Sciatic nerve (tissue), 2 donors: ENCODE data around the gene LMAN2. TPM values are rescaled to one million over a fixed set of nuclear protein-coding genes. Genes with fewer than 3 reads are reported as not detected.
A peak's percentile ranks its signal among the peaks of the same experiment; 100 is the strongest.

Experiments
- ATAC-seq: fragments of 200-7000 bp; cut with Tn5 transposase; one replicate; pipeline ENCODE4 v1.9.1; 2020; ENCODE audit warnings: mild to moderate bottlenecking, moderate library complexity
- DNase-seq: peaks from one replicate; pipeline ENCODE4 v3.0.0-alpha.2; 2020; ENCODE audit warnings: low spot score
- intact Hi-C: fragments of 100-400 bp; cut with DNase I; formaldehyde crosslinking; loops from one replicate; pipeline ENCODE4 v1.14.2; 2022
- total RNA-seq: library from RNA; stranded (reverse); fragmentation: NEBNext Ultra II Directional; extraction: Animal tissue kit (Norgen Biotek cat#: 25700); gene quantifications from one replicate; pipeline ENCODE4 v1.2.1, GENCODE V29; 2021
- donor health status: DM: no; HTN: no; CAD: no.
- donor health status: DM: no; HTN: no; CAD: no.

Gene LMAN2
- total RNA-seq, 1 donor from 2014 or later: 70.0 TPM

DNA sequence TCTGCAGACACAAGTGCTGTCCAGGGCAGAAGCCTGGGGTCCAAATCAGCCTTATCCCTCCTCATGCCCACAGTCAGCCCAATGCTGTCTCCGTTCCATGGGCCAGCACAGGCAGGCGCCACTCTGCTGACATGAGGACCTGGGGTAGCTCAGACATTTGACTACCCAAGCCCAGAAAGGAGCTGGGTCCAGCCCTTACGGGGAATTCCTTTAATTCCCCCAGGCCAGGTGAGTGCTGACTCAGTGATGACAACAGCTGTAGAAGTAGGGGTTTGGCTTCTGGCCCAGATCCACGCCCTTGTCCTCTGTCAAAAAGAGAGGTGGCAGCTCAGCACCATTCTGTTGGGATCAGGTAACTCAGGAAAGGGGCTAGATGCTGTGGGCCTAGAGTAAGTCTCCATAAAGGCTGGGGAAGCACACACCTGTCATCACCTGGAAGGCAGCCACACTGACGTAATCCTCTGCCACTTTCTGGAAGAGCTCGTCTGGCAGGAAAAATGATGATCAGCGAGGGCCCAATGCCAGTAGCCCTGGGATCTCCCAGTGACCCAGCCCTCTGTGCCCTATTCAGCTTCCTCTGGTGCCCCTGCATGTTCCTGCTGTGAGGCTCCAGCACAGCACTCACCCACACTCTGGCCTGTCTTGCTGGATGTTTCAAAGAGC lies 49.8 kb downstream of the LMAN2 start:
- ATAC-seq (no peak), DNase-seq (no peak)
- intact Hi-C loops: loop anchor here (5.0 kb wide), 1 partner anchor 174 kb away; no protein-coding TSS in a partner anchor

DNA sequence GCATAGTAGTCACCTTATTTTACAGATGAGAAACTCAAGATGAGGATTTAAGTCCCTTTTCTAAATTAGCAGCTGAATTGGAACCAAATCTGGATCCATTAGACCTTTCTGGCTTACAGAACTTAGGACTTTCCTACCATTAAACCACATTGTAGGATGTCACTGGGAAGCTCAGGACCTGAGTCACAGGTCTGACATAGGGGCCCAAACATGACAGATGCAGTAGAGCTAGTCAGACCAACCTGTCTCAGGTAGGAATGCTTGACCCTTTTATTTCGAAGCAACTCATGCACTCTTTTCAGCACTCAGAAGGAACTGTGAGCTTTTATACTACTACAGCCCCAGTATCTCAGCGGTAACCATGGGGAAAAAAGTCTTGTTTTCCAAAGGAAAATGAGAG lies 50.5 kb downstream of the LMAN2 start:
- DNase-seq (no peak), ATAC-seq (no peak)
- intact Hi-C loops: loop anchor here (5.0 kb wide), 1 partner anchor 174 kb away; no protein-coding TSS in a partner anchor

DNA sequence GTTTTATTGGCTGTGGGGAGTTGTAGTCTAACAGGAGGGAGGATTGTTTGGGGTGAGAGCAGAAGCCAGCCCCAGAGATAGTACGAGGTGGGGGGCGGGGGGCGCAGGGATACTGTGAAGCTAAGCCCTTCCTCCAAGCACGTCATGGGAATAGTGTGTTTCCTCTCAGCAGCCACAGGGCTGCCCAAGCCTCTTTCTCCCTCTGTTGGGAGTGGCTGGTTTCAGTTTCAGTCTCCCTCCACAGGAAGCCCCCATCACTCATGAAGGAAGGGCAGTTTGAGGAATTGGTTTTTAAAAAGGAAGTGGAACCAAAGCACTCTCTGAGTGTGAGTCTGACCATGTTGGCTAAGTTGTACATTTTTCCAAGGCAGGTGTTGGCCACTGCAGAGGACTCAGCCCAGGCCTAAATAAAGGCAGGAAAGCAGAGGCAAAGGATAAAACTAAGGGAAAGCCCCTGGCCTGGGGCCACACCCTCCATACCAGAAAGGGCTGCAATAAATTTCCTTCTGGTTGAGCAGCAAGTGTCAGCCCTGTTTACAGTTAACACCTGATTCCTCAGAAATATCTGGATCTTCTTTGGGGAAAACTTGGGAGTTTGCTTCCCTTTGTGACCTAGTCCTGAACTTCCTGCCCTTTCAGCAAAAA lies 51.1 kb downstream of the LMAN2 start:
- ATAC-seq (peak; percentile 65), DNase-seq (no peak)
- intact Hi-C loops: loop anchor here (5.0 kb wide), 1 partner anchor 173 kb away; no protein-coding TSS in a partner anchor

DNA sequence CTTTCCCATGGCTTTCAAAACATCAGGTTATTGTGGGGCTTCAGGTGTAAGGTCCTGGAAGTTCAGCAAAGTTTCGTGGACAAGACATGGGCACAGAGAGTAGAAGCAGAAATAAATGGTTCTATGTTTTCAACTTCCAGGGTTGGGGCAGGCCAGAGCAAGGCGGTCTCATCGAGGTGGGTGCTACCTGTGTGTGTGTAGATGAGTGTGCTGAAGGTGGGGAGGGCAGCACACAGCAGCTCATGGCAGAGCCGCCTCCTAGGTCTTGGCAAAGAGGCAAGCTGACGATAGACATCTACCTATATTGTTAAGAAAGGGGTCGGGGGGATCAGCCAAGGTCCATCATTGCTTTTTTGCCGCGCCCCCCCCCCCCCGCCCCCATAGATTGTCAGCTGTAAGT lies 51.8 kb downstream of the LMAN2 start:
- DNase-seq (no peak), ATAC-seq (no peak)
- intact Hi-C loops: loop anchor here (5.0 kb wide), 1 partner anchor 172 kb away; no protein-coding TSS in a partner anchor

DNA sequence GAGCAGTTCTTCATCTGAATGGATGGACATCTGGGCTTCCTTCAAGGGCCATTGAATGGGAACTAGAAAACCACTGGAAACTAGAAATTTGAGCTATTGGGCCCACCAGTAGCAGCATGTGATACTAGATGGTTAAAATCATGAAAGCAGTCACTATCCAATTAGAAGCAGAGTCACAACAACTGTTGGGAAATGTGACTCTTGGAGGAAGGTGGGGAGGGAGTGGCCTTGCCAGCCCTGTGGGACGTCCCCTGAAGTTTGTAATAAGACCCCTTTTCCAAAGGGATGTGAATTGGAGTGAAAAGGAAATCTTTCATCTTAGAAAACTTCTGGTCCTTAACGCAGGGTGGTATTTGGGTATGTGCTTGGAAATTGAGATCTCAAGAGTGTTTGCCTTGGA lies 53.5 kb downstream of the LMAN2 start:
- intact Hi-C loops: no loop called here
- DNase-seq (no peak), ATAC-seq (no peak)

DNA sequence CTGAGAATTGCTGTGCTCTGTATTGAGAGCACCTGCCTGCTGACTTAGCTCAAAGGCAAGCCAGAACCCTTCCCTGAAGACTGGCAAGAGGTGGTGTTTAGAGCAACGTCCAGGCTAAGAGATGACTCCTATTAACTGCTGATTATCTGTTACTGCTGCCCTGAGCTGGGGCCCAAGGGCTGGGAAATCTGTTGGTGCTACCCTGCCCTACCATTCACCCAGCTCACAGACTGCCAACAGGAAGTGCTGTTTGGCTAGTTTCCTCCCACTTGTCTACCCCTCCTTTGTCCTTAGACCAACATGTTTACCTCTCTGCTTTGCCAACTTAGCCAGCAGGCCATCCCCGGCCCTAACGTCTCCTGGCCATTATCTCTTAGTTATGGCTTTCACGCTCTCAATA lies 54.9 kb downstream of the LMAN2 start:
- ATAC-seq (no peak), DNase-seq (no peak)
- intact Hi-C loops: no loop called here

DNA sequence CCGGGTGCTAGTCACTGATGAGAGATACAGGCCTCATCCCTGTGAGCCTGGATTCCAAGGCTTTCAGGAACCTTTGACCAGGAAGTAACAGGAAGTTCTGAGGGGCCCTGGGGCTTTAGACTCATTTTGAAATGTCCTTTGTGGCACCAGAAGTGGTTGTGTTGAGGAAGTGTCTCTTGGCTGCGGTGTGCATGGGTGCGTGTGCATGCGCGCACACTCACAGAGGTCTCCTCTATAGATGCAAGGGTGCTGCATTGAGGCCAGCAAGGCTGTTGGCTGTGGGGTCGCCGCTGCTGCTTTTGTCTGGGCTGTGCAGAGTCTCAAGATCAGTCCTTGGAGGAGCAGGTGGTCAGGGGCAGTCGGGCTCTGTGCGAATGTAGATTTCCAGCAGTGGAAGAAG lies 55.5 kb downstream of the LMAN2 start:
- intact Hi-C loops: no loop called here
- ATAC-seq (no peak), DNase-seq (no peak)

DNA sequence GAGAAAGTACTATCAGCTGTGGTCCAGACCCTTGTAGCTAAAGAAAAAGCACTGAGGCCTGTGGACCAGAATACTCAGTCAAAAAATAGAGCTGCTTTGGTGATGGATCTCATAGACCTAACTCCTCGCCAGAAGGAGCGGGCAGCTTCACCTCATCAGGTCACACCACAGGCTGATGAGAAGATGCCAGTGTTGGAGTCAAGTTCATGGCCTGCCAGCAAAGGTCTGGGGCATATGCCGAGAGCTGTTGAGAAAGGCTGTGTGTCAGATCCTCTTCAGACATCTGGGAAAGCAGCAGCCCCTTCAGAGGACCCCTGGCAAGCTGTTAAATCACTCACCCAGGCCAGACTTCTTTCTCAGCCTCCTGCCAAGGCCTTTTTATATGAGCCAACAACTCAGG lies 56.8 kb downstream of the LMAN2 start:
- intact Hi-C loops: no loop called here
- ATAC-seq: no peak
- no peak for DNase-seq

DNA sequence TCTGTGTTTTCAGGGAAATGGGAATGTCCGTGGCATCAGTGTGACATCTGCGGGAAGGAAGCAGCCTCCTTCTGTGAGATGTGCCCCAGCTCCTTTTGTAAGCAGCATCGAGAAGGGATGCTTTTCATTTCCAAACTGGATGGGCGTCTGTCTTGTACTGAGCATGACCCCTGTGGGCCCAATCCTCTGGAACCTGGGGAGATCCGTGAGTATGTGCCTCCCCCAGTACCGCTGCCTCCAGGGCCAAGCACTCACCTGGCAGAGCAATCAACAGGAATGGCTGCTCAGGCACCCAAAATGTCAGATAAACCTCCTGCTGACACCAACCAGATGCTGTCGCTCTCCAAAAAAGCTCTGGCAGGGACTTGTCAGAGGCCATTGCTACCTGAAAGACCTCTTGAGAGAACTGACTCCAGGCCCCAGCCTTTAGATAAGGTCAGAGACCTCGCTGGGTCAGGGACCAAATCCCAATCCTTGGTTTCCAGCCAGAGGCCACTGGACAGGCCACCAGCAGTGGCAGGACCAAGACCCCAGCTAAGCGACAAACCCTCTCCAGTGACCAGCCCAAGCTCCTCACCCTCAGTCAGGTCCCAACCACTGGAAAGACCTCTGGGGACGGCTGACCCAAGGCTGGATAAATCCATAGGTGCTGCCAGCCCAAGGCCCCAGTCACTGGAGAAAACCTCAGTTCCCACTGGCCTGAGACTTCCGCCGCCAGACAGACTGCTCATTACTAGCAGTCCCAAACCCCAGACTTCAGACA lies 57.5 kb downstream of the LMAN2 start:
- intact Hi-C loops: no loop called here
- no peak for ATAC-seq
- no peak for DNase-seq

DNA sequence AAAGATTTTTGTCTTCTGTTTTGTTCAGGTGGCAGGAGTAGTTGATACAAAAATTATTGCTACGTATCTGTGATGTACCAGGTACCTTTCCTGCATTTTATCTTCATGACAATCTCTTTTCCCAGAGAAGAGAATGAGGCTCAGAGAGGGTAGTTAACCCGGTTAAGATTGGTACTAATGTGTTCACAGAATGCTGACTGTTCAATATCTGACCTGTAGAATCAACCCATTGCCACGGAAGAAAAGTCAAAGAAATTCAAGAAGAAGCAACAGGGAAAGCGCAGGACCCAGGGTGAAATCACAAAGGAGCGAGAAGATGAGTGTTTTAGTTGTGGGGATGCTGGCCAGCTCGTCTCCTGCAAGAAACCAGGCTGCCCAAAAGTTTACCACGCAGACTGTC lies 59.7 kb downstream of the LMAN2 start:
- ATAC-seq (no peak), DNase-seq (no peak)
- intact Hi-C loops: no loop called here

DNA sequence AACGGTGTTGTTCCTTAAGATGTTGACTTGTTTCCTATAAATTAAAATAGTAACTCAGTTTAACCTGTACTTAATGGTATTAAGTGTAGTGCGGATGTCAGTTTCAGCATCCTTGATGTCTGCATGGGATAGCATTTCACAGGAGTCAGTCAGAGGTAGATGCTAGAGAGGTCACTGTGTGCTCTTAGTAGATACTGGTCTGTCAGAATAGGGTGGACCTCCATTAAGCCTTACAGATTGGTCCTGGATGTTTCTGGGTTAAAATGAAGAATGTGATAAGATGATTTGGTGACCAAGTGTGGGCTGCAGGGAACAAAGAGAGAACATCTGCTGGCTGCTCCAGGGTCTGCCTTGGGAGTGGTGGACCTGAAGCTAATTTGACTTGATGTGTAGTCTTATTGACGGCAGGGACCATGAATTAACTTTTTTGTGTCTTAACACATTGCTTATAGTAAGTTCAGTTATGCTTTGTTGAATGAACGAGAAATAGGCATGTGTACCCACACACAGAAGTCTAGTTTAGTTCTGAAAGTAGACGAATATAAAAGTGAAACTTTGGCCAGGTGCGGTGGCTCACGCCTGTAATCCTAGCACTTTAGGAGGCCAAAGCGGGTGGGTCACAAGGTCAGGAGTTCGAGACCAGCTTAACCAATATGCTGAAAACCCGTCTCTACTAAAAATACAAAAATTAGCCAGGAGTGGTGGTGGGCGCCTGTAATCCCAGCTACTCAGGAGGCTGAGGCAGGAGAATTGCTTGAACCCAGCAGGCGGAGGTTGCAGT lies 60.5 kb downstream of the LMAN2 start:
- ATAC-seq: no peak
- no peak for DNase-seq
- intact Hi-C loops: no loop called here

DNA sequence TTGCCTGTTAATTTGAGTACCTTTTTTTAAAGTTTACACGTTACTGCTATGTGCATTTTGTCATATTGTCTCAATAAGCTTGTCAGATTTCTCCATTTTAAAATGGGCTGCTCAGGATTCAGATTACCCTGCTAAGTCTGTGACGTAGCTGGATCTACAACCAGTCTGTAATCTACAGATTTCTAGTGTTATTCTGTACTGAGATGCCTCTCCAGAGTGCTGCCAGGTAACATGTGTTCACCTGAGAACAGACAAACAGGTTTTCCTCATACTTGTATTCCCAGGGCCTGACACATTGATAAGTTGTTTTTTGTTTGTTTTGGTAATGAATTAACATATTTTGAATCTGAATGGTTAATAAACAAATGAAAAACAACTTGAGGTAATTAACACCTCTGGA lies 63.3 kb downstream of the LMAN2 start:
- intact Hi-C loops: no loop called here
- DNase-seq: no peak
- ATAC-seq: no peak

Other genes starting within 250 kb of the LMAN2 start
- 112 TPM for gene NSD1, start 217.9 kb downstream of the LMAN2 start, total RNA-seq
- 24.4 TPM for gene RAB24, start 47.9 kb downstream of the LMAN2 start, total RNA-seq
- 50.1 TPM for gene PRELID1, start 47.9 kb downstream of the LMAN2 start, total RNA-seq
- 9.9 TPM for gene MXD3, start 39.8 kb downstream of the LMAN2 start, total RNA-seq
- gene RGS14, start 6.3 kb upstream of the LMAN2 start, total RNA-seq: 9.3 TPM
- not detected for gene SLC34A1, start 32.8 kb upstream of the LMAN2 start, total RNA-seq
- gene PFN3, start 49.0 kb upstream of the LMAN2 start, total RNA-seq: not detected
- gene F12, start 57.9 kb upstream of the LMAN2 start, total RNA-seq: 0.49 TPM
- gene GRK6, start 75.0 kb upstream of the LMAN2 start, total RNA-seq: 25.0 TPM
- gene PRR7, start 95.1 kb upstream of the LMAN2 start, total RNA-seq: 8.2 TPM
- gene DBN1, start 122.0 kb upstream of the LMAN2 start, total RNA-seq: 63.5 TPM
- gene PDLIM7, start 145.9 kb upstream of the LMAN2 start, total RNA-seq: 144 TPM
- 16.2 TPM for gene DOK3, start 158.2 kb upstream of the LMAN2 start, total RNA-seq
- gene DDX41, start 165.3 kb upstream of the LMAN2 start, total RNA-seq: 68.2 TPM
- 113 TPM for gene FAM193B, start 202.9 kb upstream of the LMAN2 start, total RNA-seq
- 81.0 TPM for gene TMED9, start 240.5 kb upstream of the LMAN2 start, total RNA-seq
- 16.5 TPM for gene B4GALT7, start 248.5 kb upstream of the LMAN2 start, total RNA-seq